Jurkat, Clone E6-1 (cell line): Measurements from ENCODE around the gene IL34. TPM values are rescaled to one million over a fixed set of nuclear protein-coding genes. Genes with fewer than 3 reads are reported as not detected.
"Not testable (repeated sequence)": the region's sequence is repeated elsewhere in the genome, so short reads cannot be mapped to it uniquely, and the experiment has no call there.

Source experiments
- DNase-seq: peaks from one replicate; pipeline ENCODE4 v3.0.0-alpha.2; 2011; ENCODE audit warnings: low read depth, low spot score
- H3K4me3 ChIP-seq: 2 replicates; pipeline ENCODE4 v1.5.1; 2011; ENCODE audit warnings: mild to moderate bottlenecking, low read length, control low read depth, moderate library complexity
- polyA plus RNA-seq: library from polyadenylated mRNA; unstranded; fragments of >200 nt; gene quantifications from one replicate; pipeline ENCODE4 v1.2.1, GENCODE V29; 2012; ENCODE audit warnings: missing spikeins; ENCODE audit not compliant: insufficient read length, insufficient read depth

Gene IL34
- not detected for polyA plus RNA-seq

DNA sequence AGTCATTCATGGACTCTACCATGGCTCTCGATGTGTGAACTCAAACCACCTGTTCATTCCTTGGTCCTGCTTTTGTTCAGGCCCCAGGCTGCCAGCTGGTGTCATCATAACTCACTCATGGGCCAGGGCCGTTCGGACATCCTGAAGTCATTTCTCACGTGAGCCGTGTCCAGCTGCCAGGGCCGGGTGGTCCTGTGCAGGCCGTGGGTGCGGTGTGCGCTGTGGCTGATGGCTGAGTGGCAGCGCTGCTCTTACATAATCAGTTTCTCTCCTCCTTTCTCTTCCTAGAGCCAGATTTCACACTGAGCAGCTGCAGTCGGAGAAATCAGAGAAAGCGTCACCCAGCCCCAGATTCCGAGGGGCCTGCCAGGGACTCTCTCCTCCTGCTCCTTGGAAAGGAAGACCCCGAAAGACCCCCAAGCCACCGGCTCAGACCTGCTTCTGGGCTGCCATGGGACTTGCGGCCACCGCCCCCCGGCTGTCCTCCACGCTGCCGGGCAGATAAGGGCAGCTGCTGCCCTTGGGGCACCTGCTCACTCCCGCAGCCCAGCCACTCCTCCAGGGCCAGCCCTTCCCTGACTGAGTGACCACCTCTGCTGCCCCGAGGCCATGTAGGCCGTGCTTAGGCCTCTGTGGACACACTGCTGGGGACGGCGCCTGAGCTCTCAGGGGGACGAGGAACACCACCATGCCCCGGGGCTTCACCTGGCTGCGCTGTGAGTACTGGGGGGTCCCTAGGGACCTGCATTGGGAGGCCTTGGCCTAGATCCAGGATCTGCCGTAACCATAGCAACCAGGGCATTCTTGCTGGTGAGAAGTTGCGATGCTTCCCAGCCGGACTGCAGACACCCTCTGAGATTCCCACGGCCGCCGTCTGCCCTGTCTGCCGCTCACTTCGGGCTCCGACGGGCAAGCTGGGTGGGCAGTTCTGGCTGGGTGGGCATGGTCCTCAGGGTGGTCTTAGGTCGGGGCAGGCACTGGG, at the start of gene IL34:
TSS of gene IL34 (plus strand) at position 300 of the 982 bp plus-strand sequence. CDS start at position 689, 389 bp downstream.
- DNase-seq, result no peak
- H3K4me3 ChIP-seq, result no peak within 1 kb of the TSS

DNA sequence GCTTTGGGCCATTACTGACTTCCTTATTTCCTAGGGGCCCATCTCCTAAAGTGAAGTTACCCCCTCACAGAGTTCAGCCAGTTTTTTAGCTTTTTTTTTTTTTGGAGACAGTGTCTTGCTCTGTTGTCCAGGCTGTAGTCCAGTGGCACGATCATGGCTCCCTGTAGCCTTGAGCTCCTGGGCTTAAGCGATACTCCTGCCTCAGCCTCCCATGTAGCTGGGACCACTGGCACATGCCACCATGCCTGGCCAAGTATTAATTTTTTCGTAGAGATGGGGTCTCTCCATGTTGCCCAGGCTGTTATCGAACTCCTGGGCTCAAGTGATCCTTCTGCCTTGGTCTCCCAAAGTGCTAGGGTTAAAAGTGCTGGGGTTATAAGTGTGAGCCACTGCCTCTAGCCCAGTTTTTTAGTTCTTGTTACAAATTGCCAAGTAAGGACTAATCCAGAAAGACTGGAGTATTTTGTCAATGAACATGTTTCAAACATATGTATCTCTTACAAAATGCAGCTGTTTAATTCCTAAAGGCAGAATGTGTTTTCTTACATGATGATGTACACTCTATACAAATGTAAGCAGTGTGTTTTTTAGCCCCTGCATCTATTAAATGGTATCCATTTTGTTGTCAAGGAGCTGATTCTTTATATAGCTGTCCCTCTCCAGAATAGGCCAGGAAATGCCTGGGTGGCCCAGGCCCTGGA, 49.1 kb upstream of the IL34 start:
- no peak for DNase-seq
- no peak overlapping the region for H3K4me3 ChIP-seq

DNA sequence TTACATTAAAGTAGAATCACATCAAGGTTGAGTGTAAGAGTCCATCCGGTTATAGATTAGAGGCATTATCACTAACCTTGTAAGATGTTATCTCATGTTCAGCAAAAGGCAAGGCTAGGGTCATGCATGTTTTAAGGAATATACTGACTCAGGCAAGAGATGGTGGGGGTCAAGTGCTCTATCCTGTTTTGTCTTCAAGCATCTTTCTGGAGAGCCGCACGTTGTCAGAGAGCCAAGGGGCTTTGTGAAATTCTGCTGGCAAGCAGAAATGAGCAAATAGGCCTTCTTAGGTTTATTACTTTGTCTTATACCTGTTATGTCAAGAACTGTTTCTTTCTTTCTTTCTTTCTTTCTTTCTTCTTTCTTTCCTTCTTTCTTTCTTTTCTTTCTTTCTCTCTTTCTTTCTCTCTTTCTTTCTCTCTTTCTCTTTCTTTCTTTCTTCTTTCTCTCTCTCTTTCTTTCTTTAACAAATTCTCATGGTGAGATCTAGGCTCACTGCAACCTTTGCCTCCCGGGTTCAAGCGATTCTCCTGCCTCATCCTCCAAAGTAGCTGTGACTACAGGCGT, 47.3 kb upstream of the IL34 start:
- no peak for DNase-seq

DNA sequence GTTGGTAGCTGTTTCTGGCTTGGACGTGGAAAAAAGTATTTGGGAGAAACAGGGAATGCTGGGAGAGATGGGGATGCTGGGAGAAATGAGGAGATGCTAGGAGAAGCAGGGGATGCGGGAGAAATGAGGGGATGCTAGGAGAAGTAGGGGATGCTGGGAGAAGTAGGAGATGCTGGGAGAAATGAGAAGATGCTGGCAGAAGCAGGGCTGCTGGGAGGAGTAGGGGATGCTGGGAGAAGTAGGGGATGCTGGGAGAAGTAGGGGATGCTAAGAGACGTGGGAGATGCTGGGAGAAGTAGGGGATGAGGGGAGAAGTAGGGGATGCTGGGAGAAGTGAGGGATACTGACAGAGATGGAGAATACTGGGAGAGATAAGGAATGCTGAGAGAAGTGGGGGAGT, 45.6 kb upstream of the IL34 start:
- no peak for DNase-seq
- H3K4me3 ChIP-seq, result no peak overlapping the region

More for the DNA sequence above, 47.3 kb upstream of the IL34 start:
- H3K4me3 ChIP-seq, result no peak overlapping the region

DNA sequence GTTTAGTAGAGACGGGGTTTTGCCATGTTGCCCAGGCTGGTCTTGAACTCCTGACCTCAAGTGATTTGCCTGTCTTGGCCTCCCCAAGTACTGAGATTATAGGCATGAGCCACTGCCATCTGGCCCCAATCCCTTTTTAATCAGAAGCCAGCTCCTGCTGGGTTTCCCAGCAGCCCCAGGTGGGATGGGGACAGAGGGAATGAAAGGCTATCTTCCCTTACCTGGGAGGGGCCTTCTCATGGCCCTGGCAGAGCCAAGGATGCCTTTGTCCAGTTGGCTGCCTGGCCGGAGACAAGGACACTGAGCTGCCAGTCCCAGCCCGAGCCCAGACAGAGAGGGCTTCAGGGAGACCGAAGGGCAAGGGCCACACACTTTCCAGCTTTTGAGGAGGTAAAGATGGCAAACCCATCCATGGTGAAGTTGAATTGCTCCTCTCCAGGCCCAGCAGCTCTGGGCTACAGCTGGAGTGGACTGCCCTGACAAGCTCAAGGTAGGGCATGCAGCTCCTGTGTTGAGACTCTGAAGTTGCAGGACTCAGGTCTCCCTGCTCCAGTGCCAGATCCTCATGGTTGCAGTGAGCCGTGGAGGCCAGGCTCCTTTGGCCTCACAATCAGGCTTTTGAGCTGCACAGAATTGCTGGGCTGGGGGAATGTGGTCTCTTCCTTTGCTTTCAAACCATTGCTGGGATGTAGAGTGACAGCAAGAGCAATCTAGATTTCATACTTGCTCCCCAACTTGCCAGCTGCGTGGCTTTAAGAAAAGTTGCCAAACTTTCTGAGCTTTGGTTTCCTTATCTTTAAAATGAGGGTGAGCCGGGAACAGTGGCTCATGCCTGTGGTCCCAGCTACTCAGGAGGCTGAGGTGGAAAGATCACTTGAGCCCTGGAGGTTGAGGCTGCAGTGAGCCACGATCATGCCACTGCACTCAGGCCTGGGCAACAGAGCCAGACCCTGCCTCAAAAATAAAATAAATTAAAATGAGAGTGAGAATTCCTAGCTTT, 44.5 kb upstream of the IL34 start:
- no peak overlapping the region for H3K4me3 ChIP-seq
- no peak for DNase-seq

DNA sequence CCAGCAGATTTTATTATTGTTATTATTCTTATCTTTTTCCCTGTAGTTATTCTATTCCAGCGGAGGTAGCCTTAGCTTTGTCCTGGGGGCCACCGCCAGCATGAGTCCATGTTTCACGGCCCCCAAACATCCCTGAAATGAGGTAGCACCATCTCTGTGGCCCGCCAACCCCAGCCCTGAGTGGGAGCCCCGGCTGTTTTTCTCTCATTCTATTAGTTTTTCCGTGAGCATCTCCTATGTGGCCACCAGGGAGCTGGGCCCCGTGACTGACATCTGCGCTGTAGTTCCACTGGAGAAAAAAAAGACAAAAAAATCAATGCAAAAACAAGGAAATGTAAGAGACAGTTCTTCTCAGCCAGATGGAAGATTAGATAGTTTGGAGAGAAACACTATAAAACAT, 43.5 kb upstream of the IL34 start:
- no peak for DNase-seq
- H3K4me3 ChIP-seq, result no peak overlapping the region

DNA sequence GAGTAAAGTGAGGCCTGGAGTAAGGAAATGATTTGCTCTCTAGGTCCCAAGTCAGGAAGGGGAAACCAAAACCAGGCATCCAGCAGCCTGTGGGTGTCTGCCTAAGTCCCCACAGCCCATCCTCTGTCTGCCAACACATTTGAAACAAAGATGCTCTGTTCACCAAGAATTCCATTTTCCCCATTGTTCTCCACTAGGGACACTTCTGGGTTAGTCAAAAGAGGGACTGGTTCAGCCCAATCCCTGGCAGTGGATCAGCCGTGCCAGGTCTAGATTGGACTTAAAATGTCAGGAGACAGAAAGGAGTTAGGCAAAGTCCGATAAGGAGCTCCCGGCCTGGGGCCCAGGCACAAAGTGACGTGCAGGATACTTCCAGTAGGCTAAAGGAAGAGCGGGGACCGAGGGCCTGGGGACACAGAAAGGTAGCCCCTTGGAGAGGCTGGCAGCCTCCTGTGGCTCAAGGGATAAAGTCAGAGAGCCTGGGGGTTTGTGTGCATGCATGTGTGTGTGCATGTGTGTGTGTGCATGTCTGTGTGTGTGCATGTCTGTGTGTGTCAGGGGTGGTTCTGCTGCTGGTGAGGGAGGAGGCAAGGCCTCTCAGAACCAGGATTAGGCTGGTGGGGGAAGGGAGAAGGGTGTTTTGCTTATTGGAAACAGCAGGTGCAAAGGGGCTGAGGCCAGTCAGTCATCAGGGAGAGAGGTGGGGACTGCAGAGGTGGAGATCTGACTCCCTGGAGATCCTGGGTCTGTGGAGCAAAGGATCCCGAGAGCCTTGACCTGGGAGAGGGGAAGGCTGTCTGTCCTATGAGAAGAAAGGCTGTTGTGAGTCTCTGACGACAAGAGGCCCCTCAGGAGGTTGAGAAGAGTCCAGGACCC, 41.7 kb upstream of the IL34 start:
- no peak for DNase-seq
- H3K4me3 ChIP-seq, result no peak overlapping the region

DNA sequence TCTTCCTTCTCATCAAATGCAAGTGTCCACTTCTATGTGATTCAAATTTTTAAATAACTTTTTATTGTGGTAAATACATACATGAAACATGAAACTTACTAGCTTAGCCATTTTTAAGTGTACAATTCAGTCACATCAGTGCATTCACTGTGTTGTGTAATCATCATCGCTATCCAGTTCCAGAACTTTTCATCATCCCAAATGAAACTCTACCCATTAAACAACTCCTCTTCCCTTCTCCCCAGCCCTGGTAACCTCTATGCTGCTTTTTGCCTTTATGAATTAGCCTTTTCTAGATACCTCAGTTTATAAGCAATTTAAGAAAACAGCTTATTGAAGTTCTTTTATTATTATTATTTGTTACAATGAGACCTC, 41.1 kb upstream of the IL34 start:
- H3K4me3 ChIP-seq, result no peak overlapping the region
- DNase-seq, result no peak

DNA sequence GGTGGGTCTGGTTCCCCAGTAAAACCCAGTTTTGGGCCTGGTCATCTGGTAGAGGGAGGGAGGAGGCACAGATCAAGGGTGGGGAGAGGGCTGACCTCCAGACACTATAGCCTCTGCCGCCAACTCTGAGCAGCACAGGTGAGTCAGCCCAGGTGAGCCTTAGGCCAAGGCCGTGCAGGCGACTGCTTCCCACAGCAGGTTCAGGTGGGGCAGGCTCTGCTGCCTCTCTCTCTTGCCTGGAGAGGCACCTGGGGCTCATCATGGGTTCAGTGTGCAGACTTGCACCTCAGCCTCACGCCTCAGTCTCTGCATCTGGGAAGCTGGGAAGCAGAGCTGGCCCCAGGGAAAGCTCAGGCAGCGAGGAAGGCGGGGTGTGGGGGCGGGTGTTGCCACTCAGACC, 37.8 kb upstream of the IL34 start:
- no peak overlapping the region for H3K4me3 ChIP-seq
- DNase-seq, result no peak

DNA sequence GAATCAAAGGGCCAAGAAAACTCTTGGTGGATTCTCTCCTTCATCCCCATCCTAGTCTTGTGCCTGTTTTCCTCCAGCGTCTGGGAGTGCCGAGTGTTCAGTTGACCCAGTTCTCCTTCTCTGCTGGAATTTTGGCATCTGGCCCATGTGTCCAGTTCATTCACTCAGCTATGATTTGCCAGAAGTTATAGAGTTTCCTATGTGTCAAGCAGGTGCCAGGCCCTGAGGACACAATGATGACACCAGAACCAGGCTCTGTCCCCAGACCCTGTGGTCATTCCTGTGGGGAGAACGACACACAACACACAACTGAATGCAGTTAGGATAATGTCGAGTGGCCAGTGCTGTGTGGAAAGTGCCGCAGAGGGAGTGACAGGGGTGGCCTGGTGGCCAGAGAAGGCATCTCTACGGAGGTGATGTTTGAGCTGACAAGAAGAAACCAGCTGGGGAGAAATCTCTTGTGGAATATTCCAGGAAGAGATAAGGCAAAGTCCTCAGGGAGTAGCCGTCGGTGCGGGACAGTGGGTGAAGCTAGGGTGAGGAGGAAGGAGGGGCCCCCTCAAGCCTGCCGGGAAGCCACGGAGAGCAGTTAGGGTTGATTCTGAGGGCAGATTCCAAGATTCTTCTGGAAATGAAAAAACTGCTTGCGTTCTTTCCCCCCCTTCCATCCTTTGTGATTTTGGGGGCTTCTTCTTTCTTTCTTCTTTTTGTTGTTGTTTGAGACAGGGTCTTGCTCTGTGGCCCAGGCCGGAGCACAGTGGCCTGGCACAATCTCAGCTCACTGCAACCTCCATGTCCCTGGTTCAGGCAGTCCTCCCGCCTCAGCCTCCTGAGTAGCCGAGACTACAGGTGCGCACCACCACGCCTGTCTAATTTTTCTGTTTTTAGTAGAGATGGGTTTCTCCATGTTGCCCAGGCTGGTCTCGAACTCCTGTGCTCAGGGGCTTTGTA, 35.8 kb upstream of the IL34 start:
- no peak for DNase-seq
- no peak overlapping the region for H3K4me3 ChIP-seq

DNA sequence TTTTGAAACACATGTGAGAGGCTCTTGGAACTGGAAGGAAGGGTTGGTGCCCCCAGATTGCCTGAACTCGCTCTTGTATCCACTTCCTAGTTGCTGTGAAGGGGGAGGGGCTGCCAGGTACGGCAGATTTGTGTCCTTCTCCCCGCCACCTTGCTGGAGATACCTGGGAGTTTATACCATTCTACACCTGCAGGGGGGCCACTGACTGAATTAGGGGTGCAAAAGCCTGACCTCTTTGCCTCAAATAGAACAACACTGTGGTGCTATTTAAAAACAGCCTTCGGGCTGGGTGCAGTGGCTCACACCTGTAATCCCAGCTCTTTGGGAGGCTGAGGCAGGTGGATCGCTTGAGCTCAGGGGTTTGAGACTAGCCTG, 35.1 kb upstream of the IL34 start:
- no peak for DNase-seq
- no peak overlapping the region for H3K4me3 ChIP-seq

DNA sequence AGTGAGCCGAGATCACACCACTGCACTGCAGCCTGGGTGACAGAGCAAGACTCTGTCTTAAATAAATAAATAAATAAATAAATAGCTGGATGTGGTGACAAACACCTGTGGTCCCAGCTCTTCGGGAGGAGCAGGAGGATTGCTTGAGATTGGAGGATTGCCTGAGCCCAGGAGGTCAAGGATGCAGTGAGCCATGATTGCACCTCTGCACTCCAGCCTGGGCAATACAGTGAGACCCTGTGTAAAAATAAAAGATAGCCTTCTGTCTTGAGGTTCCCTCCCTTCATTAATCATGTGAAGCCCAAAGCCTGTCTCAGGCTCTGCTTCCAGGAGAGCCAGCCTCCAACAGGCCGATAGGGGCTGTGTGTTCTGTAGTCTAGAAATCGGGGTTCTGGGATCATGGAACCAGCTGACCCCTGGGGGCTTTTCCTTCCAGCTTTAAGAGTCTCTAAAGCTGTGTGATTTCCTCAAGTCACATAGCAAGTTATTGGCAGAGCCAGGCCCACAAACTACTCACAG, 34.5 kb upstream of the IL34 start:
- no peak overlapping the region for H3K4me3 ChIP-seq
- DNase-seq, result no peak

DNA sequence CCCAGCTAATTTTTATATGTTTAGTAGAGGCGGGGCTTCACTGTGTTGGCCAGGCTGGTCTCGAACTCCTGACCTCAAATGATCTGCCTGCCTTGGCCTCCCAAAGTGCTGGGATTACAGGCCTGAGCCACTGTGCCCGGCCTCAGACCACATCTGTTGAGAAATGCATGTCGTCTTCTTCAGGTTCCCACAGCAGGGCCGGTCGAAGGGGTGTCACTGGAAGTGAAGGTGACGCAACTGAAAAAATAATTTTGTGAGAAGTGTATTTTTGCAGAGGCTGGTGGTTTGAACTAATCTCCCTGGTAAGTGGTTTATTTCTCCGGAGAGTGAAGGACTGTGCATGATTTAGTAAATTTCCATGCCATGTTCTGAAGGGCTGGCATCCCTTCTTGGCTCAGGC, 33.4 kb upstream of the IL34 start:
- no peak overlapping the region for H3K4me3 ChIP-seq
- DNase-seq, result no peak

DNA sequence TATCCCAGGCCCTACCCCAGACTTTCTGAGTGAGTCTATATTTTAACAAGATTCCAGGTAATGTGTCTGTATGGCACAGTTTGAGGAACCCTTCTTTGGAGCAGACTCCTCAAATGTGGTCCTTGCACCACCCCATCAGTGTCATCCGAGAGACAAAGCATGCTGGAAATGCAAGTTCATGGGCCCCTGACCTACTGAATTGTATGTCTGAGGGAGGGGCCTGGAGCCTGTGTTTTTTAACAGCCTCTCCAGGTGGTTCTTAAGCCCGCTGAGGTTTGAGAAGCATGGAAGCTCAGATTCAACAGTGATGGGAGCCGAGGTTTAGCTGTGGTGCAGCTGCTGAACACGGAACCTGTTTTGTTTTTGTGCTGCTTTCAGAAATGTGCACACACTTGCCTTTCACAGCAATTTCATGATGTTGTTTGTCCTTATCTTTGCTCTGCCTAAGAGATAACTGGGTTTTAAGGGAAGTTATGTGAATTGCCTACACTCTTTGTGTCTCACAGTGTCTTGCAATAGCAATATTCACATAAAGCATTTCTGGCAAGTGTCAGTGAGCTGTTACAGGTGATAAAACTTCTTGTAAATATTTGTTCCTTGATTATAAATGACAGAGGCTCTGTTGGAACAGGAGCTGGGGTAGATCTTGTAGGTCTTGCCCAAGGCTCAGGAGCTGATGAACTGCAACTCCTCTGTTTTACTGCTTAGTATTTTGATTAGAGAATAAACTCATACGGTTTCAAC, 32.0 kb upstream of the IL34 start:
- no peak for DNase-seq
- H3K4me3 ChIP-seq, result no peak overlapping the region

DNA sequence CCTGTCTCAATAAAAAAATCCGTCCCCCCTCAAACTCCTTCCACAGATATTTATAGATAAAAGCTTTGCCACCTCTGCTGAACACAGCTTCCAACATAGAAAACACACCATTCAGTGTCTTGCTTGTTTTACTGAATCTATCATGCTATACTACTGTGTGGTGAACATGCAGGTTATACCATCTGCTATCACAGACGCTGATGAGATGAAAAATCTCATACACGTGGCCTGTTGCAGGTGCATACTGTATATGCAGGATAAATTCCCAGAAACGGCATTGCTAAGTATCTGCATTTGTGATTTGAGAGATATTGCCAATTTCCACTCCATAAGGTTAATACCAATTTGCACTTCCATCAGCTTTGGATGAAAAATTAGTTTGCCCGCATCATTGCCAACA, 30.4 kb upstream of the IL34 start:
- DNase-seq, result no peak

DNA sequence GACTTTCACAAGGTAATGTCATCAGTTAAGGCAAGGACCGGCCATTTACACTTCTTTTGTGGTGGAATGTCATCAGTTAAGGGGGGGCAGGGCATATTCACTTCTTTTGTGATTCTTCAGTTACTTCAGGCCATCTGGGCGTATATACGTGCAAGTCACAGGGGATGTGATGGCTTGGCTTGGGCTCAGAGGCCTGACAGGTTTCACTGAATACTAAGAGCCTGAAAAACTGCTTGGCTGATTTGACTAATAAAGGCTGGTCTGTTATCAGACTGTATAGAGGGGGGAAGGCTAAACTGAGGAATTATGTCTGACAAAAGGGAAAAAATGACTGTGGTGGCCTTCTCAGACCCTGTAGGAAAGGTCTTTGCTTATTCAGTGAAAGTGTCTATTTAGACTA, 24.5 kb upstream of the IL34 start:
- DNase-seq, H3K4me3 ChIP-seq: not testable (repeated sequence)

More for the DNA sequence above, 30.4 kb upstream of the IL34 start:
- H3K4me3 ChIP-seq, result no peak overlapping the region
